Naive thymus-derived CD4-positive, alpha-beta T cell (primary cell): ENCODE data around the gene SRGAP1. TPM values are rescaled to one million over a fixed set of nuclear protein-coding genes. Genes with fewer than 3 reads are reported as not detected.

Experiments used
- ATAC-seq: fragments of 150-1000 bp; cut with Tn5 transposase; 2 replicates; pipeline ENCODE4 v1.10.0; 2021; ENCODE audit warnings: mild to moderate bottlenecking, moderate library complexity
- CTCF ChIA-PET: fragments of 350-600 bp; sonication (Branson Sonifier 250); formaldehyde crosslinking; loops from one replicate; lab custom pipeline; 2021; ENCODE audit warnings: antibody characterized with exemption; lab: Charles Lee
- POLR2A ChIA-PET: fragments of 350-600 bp; sonication (Branson Sonifier 250); formaldehyde crosslinking; loops from one replicate; lab custom pipeline; 2021; ENCODE audit warnings: antibody characterized with exemption, inconsistent platforms; lab: Charles Lee
- DNase-seq, 9 donors: peaks; one replicate each; pipeline versions ENCODE4 v3.0.0 to v3.0.0-alpha.2; 2020 to 2022; ENCODE audit warnings: mixed read lengths in 1 of 9
- H3K27ac ChIP-seq: one replicate; pipeline ENCODE4 v1.7.0; 2013; ENCODE audit warnings: mild to moderate bottlenecking, low read depth, low read length, moderate library complexity
- H3K27me3 ChIP-seq, 2 donors: one replicate each; pipeline ENCODE4 v1.7.0; 2013; ENCODE audit warnings: low read length in 2 of 2, mild to moderate bottlenecking in 2 of 2, moderate library complexity in 2 of 2; ENCODE audit not compliant: control insufficient read depth in 2 of 2, insufficient read depth in 2 of 2
- H3K36me3 ChIP-seq, 3 experiments: 1 replicate in 2 of 3; 2 replicates in 1 of 3; pipeline ENCODE4 v1.7.0; 2013; ENCODE audit warnings: low read length in 3 of 3, mild to moderate bottlenecking in 3 of 3, moderate library complexity in 1 of 3; ENCODE audit not compliant: insufficient read depth in 3 of 3, control insufficient read depth in 2 of 3
- H3K4me1 ChIP-seq, 2 donors: one replicate each; pipeline ENCODE4 v1.7.0; 2013; ENCODE audit warnings: low read length in 2 of 2, mild to moderate bottlenecking in 2 of 2, moderate library complexity in 1 of 2; ENCODE audit not compliant: control insufficient read depth in 2 of 2, insufficient read depth in 2 of 2
- H3K4me3 ChIP-seq: 2 replicates; pipeline ENCODE4 v1.7.0; 2013; ENCODE audit warnings: mild to moderate bottlenecking, low read length
- H3K9me3 ChIP-seq, 3 experiments: 1 replicate in 2 of 3; 2 replicates in 1 of 3; pipeline ENCODE4 v1.7.0; 2013; ENCODE audit warnings: low read length in 3 of 3; ENCODE audit not compliant: control insufficient read depth in 2 of 3
- H3K27ac Mint-ChIP-seq, 9 donors: one replicate each; pipeline ENCODE4 v1.8.0; 2020 to 2022; ENCODE audit warnings: mixed read lengths in 9 of 9, mild to moderate bottlenecking in 8 of 9, moderate library complexity in 5 of 9, inconsistent platforms in 2 of 9
- H3K27me3 Mint-ChIP-seq, 5 donors: one replicate each; pipeline ENCODE4 v1.8.0; 2021 to 2022; ENCODE audit warnings: mixed read lengths in 5 of 5, mild to moderate bottlenecking in 1 of 5
- H3K36me3 Mint-ChIP-seq, 5 donors: one replicate each; pipeline ENCODE4 v1.8.0; 2020 to 2022; ENCODE audit warnings: mixed read lengths in 5 of 5, mild to moderate bottlenecking in 3 of 5, inconsistent platforms in 1 of 5
- H3K4me1 Mint-ChIP-seq, 7 donors: one replicate each; pipeline ENCODE4 v1.8.0; 2020 to 2022; ENCODE audit warnings: mixed read lengths in 7 of 7, mild to moderate bottlenecking in 3 of 7, inconsistent platforms in 1 of 7
- H3K4me3 Mint-ChIP-seq, 10 donors: one replicate each; pipeline ENCODE4 v1.8.0; 2020 to 2022; ENCODE audit warnings: mild to moderate bottlenecking in 10 of 10, mixed read lengths in 10 of 10, moderate library complexity in 6 of 10, inconsistent platforms in 2 of 10
- H3K9me3 Mint-ChIP-seq, 11 donors: one replicate each; pipeline ENCODE4 v1.8.0; 2020 to 2022; ENCODE audit warnings: mixed read lengths in 11 of 11, mild to moderate bottlenecking in 4 of 11, inconsistent platforms in 1 of 11, moderate library complexity in 1 of 11
- intact Hi-C, 2 donors: fragments of 100-400 bp; cut with micrococcal nuclease; formaldehyde crosslinking; loops; one replicate each; pipeline ENCODE4 v1.15.1; 2023
- polyA plus RNA-seq, 2 donors: library from polyadenylated mRNA; unstranded; fragments of 300-500 nt; fragmentation: Illumina TruSeq; gene quantifications; one replicate each; pipeline ENCODE4 v1.2.3, GENCODE V29; 2021
- total RNA-seq, 6 experiments: library from RNA in 5 of 6; stranded (reverse) in 5 of 6; gene quantifications; 1 replicate in 5 of 6; 2 replicates in 1 of 6; pipeline ENCODE4 v1.2.3 and lab custom pipeline; 2021 to 2026

The SRGAP1 gene
- total and polyA plus RNA-seq, 7 experiments from 2014 or later = 0.01 to 0.47 (median 0.08) TPM

DNA sequence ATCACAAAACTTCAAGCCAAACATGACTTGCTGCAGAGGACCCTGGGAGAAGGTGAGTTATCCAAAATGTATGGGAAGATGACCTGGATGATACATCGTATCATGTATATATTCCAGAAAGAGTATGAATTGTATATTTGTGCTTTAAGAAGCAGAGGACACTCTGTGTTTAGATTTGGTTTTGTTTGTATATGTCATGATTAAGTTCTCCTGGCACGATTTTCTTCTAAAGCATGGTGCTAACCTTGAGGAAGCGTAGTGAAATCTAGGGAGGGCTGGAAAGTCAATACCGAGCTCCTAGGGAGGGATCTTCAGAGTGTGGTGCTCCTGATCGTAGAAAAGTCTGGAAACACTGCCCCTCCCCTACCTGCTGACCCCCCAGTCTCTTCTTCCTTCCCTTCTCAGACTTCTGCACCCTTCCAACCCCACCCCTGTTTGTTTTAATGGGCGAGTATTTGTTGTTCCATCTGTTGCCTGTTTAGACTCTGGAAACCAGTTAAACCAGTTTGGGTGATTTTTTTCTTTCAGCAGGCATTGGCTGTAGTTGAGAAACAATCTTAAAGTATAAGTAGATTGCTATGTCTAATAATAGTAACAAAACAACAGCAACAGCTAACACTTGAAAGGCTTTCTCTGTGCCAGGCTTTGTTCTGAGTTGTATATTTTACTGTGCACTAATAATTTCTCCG, 236.0 kb downstream of the SRGAP1 start:
- Histone ChIP-seq H3K27ac (no peak overlapping the region), H3K27me3 (no peaks in the 10 kb centered on the region), H3K9me3 (no peaks in the 10 kb centered on the region), H3K4me1 (no peaks in the 10 kb centered on the region), H3K4me3 (no peak overlapping the region), H3K36me3 (no peaks in the 10 kb centered on the region)
- H3K27ac Mint-ChIP-seq = no peak overlapping the region
- ChIA-PET POLR2A (no interaction called here), CTCF (no interaction called here)
- peaks cover 0 to 10% (median 0%) of the 10 kb centered on the region in 11 donors for H3K9me3 Mint-ChIP-seq
- H3K4me3 Mint-ChIP-seq = no peak overlapping the region
- peaks cover 0 to 19% (median 8%) of the 10 kb centered on the region in 5 donors for H3K27me3 Mint-ChIP-seq
- DNase-seq (no peak), ATAC-seq (no peak)
- H3K4me1 Mint-ChIP-seq = peaks cover 0 to 4% (median 0%) of the 10 kb centered on the region in 7 donors
- H3K36me3 Mint-ChIP-seq = no peaks in the 10 kb centered on the region
- intact Hi-C loops = no loop called here

GRCh38 chr12:64081008-64081404, 236.5 kb downstream of the SRGAP1 start:
- POLR2A ChIA-PET = no interaction called here
- H3K9me3 Mint-ChIP-seq = peaks cover 0 to 4% (median 0%) of the 10 kb centered on the region in 11 donors
- H3K4me3 Mint-ChIP-seq = no peak overlapping the region
- H3K27ac Mint-ChIP-seq = no peak overlapping the region
- CTCF ChIA-PET = no interaction called here
- ATAC-seq = no peak
- no peaks in the 10 kb centered on the region for H3K36me3 ChIP-seq
- no peaks in the 10 kb centered on the region for H3K27me3 ChIP-seq
- no peaks in the 10 kb centered on the region for H3K36me3 Mint-ChIP-seq
- DNase-seq = no peak
- no peaks in the 10 kb centered on the region for H3K9me3 ChIP-seq
- H3K27ac ChIP-seq = no peak overlapping the region
- no peaks in the 10 kb centered on the region for H3K4me1 ChIP-seq
- intact Hi-C loops = no loop called here
- peaks cover 0 to 15% (median 8%) of the 10 kb centered on the region in 5 donors for H3K27me3 Mint-ChIP-seq
- no peak overlapping the region for H3K4me3 ChIP-seq
- peaks cover 0 to 4% (median 0%) of the 10 kb centered on the region in 7 donors for H3K4me1 Mint-ChIP-seq

DNA sequence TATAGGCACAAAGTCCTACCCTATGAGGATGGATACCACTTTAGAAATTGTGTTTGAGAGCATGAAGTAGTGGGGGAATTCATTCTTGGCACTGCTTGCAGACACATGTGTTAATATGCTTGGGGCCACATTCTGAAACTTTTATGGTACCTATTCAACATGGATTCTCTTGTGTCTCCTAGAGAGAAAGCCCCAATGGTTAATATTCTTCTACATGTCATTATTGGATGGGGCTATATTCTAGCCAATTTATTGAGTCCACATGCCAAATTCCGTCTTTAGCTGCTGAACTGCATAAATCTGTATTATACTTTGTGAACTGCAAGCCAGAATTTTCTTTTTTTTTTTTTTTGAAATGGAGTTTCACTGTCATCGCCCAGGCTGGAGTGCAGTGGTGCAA, 237.6 kb downstream of the SRGAP1 start:
- DNase-seq (no peak), ATAC-seq (no peak)
- Mint-ChIP-seq H3K9me3 (no peaks in the 10 kb centered on the region), H3K27me3 (peaks cover 0 to 10% (median 5%) of the 10 kb centered on the region in 5 donors), H3K4me3 (no peak overlapping the region), H3K4me1 (peaks cover 0 to 4% (median 0%) of the 10 kb centered on the region in 7 donors), H3K36me3 (no peaks in the 10 kb centered on the region), H3K27ac (no peak overlapping the region)
- Histone ChIP-seq H3K9me3 (no peaks in the 10 kb centered on the region), H3K27me3 (no peaks in the 10 kb centered on the region), H3K36me3 (no peaks in the 10 kb centered on the region), H3K4me3 (no peak overlapping the region), H3K4me1 (no peaks in the 10 kb centered on the region), H3K27ac (no peak overlapping the region)
- ChIA-PET POLR2A (no interaction called here), CTCF (no interaction called here)
- intact Hi-C loops = no loop called here

GRCh38 chr12:64082866-64083268, 238.4 kb downstream of the SRGAP1 start:
- Histone ChIP-seq H3K27ac (no peak overlapping the region), H3K9me3 (no peaks in the 10 kb centered on the region), H3K36me3 (no peaks in the 10 kb centered on the region), H3K27me3 (no peaks in the 10 kb centered on the region), H3K4me3 (no peak overlapping the region), H3K4me1 (no peaks in the 10 kb centered on the region)
- no peaks in the 10 kb centered on the region for H3K9me3 Mint-ChIP-seq
- no peak overlapping the region for H3K27ac Mint-ChIP-seq
- H3K4me1 Mint-ChIP-seq = peaks cover 0 to 4% (median 0%) of the 10 kb centered on the region in 7 donors
- POLR2A ChIA-PET = no interaction called here
- no peak for DNase-seq
- CTCF ChIA-PET = no interaction called here
- peaks cover 0 to 10% (median 5%) of the 10 kb centered on the region in 5 donors for H3K27me3 Mint-ChIP-seq
- H3K36me3 Mint-ChIP-seq = no peaks in the 10 kb centered on the region
- ATAC-seq = no peak
- H3K4me3 Mint-ChIP-seq = no peak overlapping the region
- intact Hi-C loops = no loop called here

DNA sequence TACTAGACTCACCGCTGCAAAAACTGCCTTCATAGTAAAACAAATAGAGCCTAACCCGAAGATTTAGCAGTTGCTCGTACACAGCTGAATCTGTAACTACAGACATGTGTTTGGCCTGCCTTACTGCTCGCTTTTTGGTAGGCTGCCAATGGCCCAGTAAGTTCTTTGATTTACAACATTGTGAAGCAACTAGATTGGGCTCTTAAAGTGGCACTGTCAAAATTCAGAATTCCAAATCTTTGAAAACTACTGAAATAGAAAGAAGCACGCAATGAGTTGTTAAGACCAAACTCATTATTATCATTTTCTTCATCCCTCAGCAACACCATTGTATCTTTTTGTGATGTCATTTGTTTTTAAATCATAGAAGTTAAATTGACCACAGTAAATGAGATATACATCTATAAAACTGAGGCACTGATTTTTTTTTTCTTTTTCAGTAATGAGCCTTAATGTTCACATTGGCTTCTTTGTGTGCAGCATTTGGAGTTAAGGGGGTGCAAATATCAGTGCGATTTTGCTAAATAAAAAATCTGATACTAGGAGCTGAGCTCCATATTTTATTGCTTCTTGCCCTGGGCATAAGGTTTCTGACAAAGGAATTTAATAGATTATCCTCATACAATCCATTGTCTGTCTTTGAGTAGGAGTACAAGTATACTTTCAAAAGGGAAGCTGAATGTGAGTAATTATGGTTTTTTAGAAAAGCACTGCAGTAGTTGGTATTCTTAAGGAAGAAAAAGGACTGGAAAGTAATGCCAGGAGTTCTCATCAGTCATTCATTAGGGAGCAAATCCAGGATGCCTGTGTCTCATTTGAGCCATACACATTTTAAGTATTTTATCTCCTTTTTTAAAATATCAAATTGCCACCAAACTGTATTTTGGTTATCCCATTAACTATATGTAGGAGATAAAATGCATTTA, 239.0 kb downstream of the SRGAP1 start:
- intact Hi-C loops = no loop called here
- Mint-ChIP-seq H3K27ac (no peak overlapping the region), H3K4me3 (no peak overlapping the region), H3K27me3 (peaks cover 0 to 10% (median 5%) of the 10 kb centered on the region in 5 donors), H3K36me3 (no peaks in the 10 kb centered on the region), H3K9me3 (no peaks in the 10 kb centered on the region), H3K4me1 (peaks cover 0 to 5% (median 0%) of the 10 kb centered on the region in 7 donors)
- CTCF ChIA-PET = no interaction called here
- Histone ChIP-seq H3K27ac (no peak overlapping the region), H3K9me3 (no peaks in the 10 kb centered on the region), H3K27me3 (no peaks in the 10 kb centered on the region), H3K36me3 (no peaks in the 10 kb centered on the region), H3K4me1 (no peaks in the 10 kb centered on the region), H3K4me3 (no peak overlapping the region)
- no peak for DNase-seq
- ATAC-seq = no peak
- POLR2A ChIA-PET = no interaction called here

GRCh38 chr12:64085154-64085553, 240.7 kb downstream of the SRGAP1 start:
- no peaks in the 10 kb centered on the region for H3K27me3 ChIP-seq
- ChIA-PET POLR2A (no interaction called here), CTCF (no interaction called here)
- DNase-seq = no peak
- Mint-ChIP-seq H3K4me1 (peaks cover 0 to 5% (median 0%) of the 10 kb centered on the region in 7 donors), H3K36me3 (no peaks in the 10 kb centered on the region), H3K27ac (no peak overlapping the region), H3K27me3 (peaks cover 5 to 18% (median 8%) of the 10 kb centered on the region in 5 donors), H3K4me3 (no peak overlapping the region), H3K9me3 (no peaks in the 10 kb centered on the region)
- no peak overlapping the region for H3K27ac ChIP-seq
- no peaks in the 10 kb centered on the region for H3K9me3 ChIP-seq
- no peaks in the 10 kb centered on the region for H3K36me3 ChIP-seq
- ATAC-seq = no peak
- H3K4me1 ChIP-seq = no peaks in the 10 kb centered on the region
- intact Hi-C loops = no loop called here
- no peak overlapping the region for H3K4me3 ChIP-seq
